ENCODE measurements around the gene ARHGAP10.

GRCh38 chr4:147975325-147975724, 243.4 kb downstream of the ARHGAP10 start:
- TF ChIP-seq CTCF (conservative IDR thresholded peaks at IDR 0.05 in 1 of 2, IDR thresholded peaks at IDR 0.05 in 1 of 2; ENCODE audit: extremely low read depth in 1 of 2, insufficient read depth in 1 of 2, low read depth in 1 of 2, low read length in 2 of 2) (no peak), EZH2 (IDR thresholded peaks at IDR 0.05; ENCODE audit: borderline replicate concordance, low read length) (no peak)
